ENCODE measurements around the gene PPP2R5A.

DNA sequence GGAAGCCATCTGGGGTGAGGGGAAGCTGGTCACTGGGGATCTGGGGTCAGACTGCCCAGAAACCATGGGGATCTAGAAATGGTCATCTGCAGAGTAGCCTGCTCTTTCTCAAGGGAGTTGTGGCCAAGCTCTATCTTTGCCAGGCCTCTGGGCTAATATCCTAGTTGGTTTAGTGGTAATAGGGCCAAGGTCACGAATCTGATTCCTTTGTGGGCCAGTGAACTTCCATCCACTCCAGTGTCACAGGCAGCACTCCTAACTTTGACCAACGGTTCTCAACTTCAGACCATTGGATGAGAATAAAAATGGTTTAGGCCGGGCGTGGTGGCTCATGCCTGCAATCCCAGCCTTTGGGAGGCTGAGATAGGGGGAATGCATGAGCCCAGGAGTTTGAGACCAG is 28.1 kb upstream of the PPP2R5A start:
- TF ChIP-seq POLR2A (IDR thresholded peaks at IDR 0.05; ENCODE audit: low read depth, low read length) (no peak), POLR2AphosphoS5 (IDR thresholded peaks at IDR 0.05; ENCODE audit: low read depth, low read length) (no peak)

Data from GM12892 (cell line).